GM21825 (cell line): ENCODE measurements around the gene HHIPL1.
"Not testable (repeated sequence)": the region's sequence is repeated elsewhere in the genome, so short reads cannot be mapped to it uniquely, and the experiment has no call there.

Experiments
- ATAC-seq: cut with Tn5 transposase; IDR thresholded peaks from one replicate; pipeline ENCODE4 v1.9.1; 2021; ENCODE audit warnings: mild to moderate bottlenecking, moderate library complexity; ENCODE audit not compliant: unreplicated experiment

Gene HHIPL1

GRCh38 chr14:99657645-99658155 lies 12.8 kb downstream of the HHIPL1 start:
- ATAC-seq = no peak

- ATAC-seq = no peak
Measured at GRCh38 chr14:99658218-99658845, 13.4 kb downstream of the HHIPL1 start.

- ATAC-seq = no peak
Measured at GRCh38 chr14:99659333-99659741, 14.4 kb downstream of the HHIPL1 start.

GRCh38 chr14:99660006-99660566 lies 15.2 kb downstream of the HHIPL1 start:
- no peak for ATAC-seq

GRCh38 chr14:99660794-99661193 lies 15.9 kb downstream of the HHIPL1 start:
- ATAC-seq = no peak

GRCh38 chr14:99661206-99661605 lies 16.3 kb downstream of the HHIPL1 start:
- not testable (repeated sequence) for ATAC-seq

- ATAC-seq = no peak
Measured at GRCh38 chr14:99662846-99663245, 17.9 kb downstream of the HHIPL1 start.

- no peak for ATAC-seq
Measured at GRCh38 chr14:99663386-99664057, 18.6 kb downstream of the HHIPL1 start.

- ATAC-seq = no peak
Measured at GRCh38 chr14:99664058-99664936, 19.4 kb downstream of the HHIPL1 start.

GRCh38 chr14:99664937-99665273 lies 20.0 kb downstream of the HHIPL1 start:
- no peak for ATAC-seq

- no peak for ATAC-seq
Measured at GRCh38 chr14:99666533-99666932, 21.6 kb downstream of the HHIPL1 start.

GRCh38 chr14:99667045-99667444 lies 22.1 kb downstream of the HHIPL1 start:
- ATAC-seq = no peak

- ATAC-seq = no peak
Measured at GRCh38 chr14:99667821-99668220, 22.9 kb downstream of the HHIPL1 start.

- no peak for ATAC-seq
Measured at GRCh38 chr14:99668307-99669295, 23.7 kb downstream of the HHIPL1 start.

- no peak for ATAC-seq
Measured at GRCh38 chr14:99670361-99671234, 25.7 kb downstream of the HHIPL1 start.

- no peak for ATAC-seq
Measured at GRCh38 chr14:99671235-99672224, 26.6 kb downstream of the HHIPL1 start.

- no peak for ATAC-seq
Measured at GRCh38 chr14:99672506-99673304, 27.8 kb downstream of the HHIPL1 start.
